Measurements from ENCODE around the gene UCMA.

UCMA gene

DNA sequence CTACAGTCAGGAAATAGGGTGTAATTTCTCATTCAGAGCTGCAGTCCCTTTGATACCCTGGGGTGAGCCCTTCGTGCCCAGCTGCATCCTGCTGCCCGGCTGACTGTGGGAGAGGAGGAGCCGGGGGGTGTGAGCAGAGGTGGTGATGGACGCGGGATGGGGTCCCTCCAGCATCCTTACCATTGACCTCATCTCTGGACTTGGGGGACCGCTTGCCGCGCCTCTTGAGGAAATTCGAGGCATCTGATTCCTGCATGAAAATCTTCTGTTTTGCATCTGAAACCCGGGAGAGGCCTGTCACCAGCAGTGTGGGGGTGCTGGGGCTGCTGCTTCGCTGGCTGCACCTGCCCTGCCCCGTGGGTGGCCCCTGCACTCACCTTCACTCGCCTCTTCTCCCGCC lies 816 bp downstream of the UCMA start:
- no peak for DNase-seq (ENCODE audit: low read depth)

DNA sequence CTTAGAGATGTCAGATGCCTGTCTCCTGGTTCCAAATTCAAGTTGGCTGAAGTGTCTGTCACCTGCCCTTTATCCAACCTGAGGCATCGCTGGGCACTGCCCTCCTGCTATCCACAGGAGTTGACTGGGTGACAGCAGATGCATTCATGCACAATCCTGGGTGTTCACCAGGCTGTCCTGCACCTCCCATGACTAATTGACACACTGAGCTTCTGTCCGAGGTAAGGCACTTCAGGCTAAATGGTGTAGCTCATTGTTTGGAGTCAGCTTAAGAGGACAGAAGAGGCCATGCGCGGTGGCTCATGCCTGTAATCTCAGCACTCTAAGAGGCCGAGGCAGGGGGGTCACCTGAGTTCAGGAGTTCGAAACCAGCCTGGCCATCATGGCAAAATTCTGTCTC lies 2.4 kb downstream of the UCMA start:
- no peak for DNase-seq (ENCODE audit: low read depth)

DNA sequence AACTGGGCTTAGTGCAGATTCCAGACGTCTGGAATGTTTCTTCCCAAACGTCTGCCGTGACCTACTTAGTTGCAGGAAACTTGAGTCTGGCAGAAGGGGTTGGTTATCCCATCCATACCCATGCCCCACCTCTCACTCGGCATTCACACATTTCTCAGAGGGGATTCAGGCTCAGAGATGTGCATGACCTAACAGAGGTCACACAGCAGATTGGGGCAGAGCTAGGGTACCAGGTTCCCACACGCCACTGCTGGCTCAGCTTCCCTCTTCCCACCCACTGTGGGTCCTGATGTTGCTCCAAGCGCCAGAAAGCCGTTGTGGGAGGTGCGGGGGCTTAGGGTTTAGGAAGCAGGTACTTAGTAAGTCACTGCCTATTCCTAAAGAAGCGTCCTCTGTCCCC lies 3.0 kb downstream of the UCMA start:
- no peak for DNase-seq (ENCODE audit: low read depth)

DNA sequence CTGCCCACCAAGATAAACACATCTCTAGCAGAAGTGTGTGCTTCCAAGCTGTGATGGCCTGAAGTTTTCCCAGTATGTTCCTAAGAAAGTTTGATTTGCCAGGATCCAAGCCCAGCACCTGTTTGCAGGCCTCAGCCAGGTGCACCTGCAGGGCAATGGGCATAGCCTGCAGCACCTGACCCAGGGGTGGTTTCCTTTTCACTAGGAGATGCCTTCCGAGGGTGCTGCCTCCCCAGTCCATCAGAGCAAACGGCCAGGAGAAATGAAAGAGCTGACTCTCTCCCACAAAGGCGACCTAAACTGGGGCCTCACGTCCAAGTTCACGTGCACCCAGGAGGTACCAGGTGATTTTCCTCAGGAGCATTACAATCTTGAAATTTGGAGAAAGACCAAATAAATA lies 7.1 kb downstream of the UCMA start:
- no peak for DNase-seq (ENCODE audit: low read depth)

DNA sequence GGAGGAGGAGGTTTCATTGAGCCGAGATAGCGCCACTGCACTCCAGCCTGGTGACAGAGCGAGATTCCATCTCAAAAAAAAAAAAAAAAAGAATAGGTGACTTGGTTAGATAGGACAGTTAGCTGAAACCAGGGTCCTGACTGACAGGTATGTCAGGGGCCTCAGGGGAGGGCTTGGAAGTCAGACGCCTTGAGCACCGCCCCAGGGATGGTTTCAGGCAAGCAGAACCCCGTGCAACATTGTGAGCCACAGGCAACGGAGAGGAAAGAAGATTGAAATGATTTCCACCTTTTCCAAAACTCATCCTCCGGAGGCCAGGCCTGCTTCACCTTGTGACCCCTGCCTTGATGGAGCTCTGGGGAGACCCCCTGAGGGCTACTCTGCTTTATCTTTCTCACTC lies 8.6 kb downstream of the UCMA start:
- DNase-seq (ENCODE audit: low read depth), result no peak

DNA sequence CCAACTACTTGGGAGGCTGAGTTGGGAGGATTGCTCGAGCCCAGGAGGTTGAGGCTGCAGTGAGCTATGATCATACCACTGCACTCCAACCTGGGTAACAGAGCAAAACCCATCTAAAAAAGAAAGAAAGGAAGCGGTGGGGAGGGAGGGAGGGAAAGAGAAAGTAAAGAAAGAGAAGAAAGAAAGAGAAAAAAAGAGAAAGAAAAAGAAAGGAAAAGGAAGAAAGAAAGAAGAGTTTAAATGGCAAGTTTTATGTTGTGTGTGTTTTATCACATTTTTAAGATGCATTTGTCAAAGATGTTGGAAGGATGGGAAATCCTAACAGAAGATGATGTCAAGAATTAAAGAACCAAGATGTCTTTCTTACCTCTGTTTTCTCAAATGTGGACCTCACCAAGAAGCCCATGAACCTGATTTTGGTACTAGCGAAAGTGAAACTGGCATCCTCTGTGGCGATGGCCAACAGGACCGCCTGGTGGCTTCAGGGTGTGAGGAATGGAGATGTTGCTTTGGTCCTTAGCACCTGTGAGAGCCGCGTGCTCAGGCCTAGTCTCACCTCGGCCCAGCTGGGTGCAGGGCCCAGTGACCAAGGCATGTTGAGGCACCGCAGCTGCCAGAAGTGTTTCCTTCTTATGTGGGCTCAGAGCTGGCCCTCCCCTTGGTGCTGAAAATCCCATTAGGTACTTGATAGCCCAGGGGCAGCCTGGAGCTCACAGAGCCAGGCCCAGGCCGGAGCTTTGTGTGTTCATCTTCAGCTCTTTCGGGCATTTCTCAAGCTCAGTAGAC lies 9.8 kb downstream of the UCMA start:
- no peak for DNase-seq (ENCODE audit: low read depth)

DNA sequence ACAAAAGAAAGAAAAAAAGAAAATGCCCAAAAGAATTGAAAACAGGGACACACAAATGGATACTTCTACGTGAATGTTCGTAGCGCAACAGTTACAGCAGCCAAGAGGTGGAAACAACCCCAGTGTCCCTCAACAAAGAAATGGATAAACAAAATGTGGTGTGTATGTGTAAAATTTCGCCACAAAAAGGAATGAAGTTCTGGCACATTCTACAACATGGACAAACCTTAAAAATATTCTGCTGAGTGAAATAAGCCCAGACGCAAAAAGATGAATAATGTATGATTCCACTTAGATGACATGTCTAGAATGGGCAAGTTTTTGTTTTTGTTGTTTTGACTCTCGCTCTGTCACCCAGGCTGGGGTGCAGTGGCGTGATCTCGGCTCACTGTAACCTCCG lies 10.9 kb downstream of the UCMA start:
- DNase-seq (ENCODE audit: low read depth), result no peak

DNA sequence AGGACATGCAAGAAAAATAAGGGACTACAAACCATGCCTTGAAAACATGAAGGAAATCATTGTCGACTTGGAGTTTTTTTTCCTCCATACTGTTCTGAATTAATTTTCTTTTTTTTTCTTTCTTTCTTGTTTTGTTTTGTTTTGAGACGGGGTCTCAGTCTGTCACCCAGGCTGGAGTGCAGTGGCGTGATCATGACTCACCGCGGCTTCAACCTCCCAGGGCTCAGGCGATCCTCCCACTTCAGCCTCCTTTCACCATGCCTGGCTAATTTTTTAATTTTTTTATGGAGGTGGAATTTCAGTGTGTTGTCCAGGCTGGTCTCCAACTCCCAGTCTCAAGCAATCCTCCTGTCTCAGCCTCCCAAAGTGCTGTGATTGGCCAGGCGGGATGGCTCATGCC lies 11.6 kb downstream of the UCMA start:
- no peak for DNase-seq (ENCODE audit: low read depth)

DNA sequence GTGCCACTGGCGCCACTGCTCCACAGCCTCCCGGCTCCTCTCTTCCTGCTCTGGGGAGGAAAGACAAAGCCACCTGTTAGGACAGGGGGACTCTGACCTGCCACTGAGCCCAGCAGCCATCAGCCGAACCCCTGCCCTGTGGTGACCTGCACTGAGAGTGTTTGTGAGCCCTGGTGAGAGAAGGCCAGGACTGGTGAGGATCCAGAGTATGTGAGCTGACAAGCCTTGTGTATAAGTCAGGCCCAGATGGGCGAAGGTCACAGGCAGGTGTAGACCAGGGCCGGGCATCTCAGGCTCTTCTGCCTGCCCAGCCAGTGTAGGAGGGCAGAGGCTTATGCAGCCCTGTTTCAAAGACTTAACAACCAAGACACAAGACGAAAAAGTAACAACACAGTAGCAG lies 12.0 kb downstream of the UCMA start:
- no peak for DNase-seq (ENCODE audit: low read depth)

DNA sequence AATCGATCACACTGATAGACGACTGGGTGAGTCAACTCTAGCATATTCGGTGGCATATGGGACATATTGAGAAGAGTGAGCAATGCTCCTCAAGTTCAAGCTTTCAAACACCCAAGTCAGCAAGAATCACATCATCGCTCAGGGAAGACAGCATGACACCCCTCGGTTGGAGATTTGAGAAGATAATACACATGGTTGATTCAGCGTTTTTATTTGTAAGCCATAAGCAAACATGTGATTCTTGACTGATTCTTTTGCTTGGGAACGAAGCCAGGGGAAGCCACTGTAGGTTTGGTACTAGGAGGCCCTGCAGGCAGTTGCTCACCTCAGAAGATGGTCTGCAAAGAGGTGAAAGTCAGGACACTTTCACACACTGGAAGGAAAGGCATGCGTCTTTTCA lies 12.6 kb downstream of the UCMA start:
- no peak for DNase-seq (ENCODE audit: low read depth)

DNA sequence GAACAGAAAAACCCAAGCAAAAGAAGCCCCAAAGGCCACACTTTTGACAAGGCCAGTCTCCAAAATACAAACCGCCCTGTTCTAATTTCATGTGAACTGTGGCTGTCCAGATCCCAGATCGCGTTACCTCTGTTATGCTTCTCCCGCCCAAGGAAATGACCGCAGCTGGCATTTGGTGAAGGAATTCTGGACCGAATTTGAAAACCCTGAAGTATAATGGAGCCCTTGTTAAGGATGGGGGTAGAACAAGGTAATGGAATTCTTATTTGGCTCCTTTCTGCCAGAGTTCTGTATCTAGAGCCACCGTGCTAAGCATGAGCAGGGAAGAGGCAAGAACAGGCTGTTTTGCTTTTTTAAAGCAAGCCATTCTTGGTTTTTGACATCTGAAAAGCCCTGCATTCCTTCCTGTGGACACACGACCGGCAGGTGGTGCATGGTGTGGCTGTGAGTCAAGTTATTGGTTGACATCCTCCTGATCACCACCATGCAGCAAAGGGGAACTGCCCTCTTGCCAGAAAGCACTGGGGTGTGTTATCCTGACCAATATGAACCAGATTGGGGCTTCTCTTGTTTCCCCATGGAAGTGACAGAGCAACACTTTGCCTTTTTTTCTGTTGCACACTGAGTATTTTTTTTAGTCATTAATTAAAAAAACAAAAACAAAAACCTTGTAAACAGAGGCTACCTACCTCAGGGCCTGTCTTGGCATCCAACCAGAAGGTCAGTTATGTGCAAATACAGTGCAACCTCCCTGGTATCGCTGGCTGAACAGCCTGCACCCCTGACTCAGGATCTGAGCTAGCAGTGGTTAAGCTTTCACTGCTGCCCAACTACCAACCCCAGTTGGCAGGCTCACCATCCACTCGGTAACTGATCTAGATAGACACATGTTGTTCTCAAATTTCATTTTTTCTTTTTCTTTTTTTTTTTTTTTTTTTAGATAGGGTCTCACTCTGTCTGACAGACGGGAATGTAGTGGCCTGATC lies 14.2 kb downstream of the UCMA start:
- no peak for DNase-seq (ENCODE audit: low read depth)

DNA sequence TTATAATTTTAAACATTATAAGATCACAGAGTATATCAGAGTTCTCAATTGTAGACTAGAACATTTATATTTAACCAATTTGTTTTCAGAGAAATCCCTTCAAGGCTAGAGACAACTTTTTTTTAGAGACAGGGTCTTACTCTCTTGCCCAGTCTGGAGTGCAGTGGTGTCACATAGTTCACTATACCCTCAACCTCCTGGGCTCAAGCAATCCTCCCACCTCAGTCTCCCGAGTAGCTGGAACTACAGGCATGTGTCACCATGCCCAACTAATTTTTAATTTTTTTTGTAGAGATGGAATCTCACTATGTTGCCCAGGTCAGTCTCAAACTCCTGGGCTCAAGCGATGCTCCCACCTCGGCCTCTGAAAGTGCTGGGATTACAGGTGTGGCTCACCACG lies 15.3 kb downstream of the UCMA start:
- DNase-seq (ENCODE audit: low read depth), result no peak

DNA sequence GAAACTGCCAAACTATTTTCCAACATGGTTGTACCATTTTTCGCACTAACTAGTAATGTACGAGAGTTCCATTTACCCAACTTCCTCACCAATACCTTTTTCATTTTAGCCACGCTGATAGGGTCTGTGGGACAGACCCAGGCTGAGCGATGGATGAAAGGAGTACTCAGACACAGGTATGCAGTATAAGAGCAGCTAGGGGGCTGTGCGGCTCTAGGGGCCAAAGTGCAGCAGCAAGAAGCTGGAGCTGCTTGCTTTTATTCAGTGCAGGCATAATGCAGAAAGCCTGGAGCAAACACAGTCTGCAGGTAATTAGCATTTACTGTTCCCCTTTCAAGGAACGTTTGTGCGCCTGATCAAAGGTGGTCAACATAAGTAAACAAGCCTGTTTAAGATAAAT lies 21.0 kb downstream of the UCMA start:
- no peak for DNase-seq (ENCODE audit: low read depth)

DNA sequence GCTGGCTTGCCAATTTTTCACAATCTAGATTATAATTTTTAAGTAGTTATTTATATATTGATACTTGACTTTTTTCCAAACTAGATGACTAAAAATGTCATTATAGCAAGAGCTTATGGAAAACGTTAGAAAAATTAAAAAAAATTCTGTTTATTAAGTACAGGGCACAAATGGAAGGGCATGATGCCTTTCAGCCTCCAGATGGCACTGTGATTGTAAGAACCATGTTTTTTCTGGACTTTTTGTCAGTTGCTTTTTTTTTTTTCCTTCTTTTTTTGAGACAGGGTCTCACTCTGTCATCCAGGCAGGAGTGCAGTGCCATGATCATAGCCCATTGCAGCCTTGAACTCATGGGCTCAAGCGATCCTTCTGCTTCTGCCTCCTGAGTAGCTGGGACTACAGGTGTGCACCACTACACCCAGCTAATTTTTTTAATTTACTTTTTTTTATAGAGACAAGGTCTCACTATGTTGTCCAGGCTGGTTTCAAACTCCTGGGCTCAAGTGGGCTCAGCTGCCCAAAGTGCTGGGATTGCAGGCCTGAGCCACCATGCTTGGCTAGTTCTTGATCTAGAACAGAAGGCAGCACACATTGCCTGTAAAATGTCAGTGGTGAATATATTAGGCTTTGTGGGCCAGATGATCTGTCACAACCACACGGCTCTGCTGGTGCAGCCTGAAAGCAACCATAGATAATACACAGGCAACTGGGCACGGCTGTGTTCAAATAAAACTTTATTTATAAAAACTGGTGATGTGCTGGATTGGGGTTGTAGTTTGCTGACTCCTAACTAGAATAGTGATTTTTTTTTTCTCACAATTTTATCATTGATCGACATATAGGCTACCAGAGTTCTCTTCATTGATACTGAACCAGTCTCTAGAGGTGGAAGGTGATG lies 27.4 kb downstream of the UCMA start:
- no peak for DNase-seq (ENCODE audit: low read depth)

DNA sequence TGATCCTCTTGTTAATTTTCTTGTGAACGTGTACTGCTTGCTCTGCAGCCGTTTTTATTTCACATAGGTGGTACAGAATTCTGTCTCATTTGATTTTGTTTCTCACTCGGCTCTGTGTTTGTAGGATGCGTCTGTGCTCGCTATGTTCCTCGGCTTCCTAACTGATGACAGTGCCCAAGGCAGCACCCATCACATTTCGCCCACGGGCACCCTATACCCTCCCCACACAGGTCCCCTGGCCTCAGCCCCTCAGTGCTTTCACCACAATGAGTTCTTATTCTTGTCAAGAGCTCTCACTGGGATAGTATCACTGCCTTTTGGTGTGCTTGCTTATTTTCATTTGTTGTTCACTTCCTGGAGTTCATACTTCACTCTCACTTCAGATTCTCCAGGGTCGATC lies 28.1 kb downstream of the UCMA start:
- DNase-seq (ENCODE audit: low read depth), result no peak

DNA sequence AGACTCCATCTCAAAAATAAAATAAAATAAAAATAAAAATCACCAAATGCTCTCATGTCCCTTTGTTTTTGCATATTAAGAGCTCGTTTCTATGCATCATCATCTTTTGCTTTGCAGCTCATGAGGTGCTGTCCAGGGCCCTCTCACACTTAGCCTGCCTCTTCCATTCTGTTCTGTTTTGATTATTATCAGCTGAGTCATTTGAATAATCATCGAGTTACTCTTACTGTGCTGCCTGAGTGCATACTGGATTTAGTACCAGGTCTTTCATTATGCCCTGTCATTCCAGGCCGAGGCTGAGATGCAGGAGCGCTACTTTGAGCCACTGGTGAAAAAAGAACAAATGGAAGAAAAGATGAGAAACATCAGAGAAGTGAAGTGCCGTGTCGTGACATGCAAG lies 33.0 kb downstream of the UCMA start:
- DNase-seq (ENCODE audit: low read depth), result no peak

DNA sequence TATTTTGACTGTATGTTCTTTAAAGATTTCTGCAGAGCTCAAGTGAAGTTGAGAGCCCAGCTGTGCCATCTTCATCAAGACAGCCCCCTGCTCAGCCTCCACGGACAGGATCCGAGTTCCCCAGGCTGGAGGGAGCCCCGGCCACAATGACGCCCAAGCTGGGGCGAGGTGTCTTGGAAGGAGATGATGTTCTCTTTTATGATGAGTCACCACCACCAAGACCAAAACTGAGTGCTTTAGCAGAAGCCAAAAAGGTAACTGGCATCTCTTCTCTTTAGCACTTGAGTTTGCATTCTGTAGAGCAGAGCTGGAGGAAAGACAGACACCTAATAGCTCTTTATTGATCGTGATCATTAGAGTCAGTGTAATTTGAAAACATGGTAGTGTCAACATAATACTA lies 39.2 kb downstream of the UCMA start:
- DNase-seq (ENCODE audit: low read depth), result no peak

DNA sequence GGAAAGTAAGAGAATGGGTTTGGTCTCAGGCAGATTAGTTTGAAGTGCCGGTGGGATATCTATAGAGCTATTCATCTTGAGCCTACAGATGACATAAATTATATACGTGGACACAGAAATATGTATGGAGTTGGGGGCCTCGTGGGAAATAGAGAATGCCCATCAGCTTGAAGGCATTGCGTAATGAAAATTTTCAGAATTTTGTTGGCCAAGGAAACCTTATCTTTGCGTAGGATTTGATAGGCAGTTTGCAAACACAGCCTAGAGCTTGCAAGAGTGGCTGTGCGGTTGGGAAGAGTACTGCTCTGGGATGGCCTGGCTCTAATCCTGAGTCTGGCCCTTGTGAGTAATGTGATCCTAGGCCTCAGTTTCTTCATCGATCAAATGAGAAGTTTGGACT lies 40.5 kb downstream of the UCMA start:
- no peak for DNase-seq (ENCODE audit: low read depth)

DNA sequence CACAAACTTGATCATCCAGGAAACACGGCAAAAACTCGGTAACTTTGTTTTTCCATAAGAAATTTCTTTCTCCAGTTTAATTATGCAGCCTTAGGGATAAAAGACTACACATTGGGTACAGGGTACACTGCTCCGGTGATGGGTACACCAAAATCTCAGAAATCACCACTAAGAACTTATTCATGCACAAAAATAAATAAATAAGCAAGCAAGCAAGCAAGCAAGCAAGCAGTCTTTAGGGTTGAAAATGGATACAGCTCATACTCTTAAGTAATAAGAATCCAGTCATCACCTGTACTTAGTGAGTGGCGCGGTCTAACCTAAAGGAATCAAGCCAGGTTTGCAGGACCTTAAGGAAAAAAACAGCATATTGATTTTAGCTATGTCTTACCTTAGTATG lies 42.8 kb downstream of the UCMA start:
- DNase-seq (ENCODE audit: low read depth), result no peak

DNA sequence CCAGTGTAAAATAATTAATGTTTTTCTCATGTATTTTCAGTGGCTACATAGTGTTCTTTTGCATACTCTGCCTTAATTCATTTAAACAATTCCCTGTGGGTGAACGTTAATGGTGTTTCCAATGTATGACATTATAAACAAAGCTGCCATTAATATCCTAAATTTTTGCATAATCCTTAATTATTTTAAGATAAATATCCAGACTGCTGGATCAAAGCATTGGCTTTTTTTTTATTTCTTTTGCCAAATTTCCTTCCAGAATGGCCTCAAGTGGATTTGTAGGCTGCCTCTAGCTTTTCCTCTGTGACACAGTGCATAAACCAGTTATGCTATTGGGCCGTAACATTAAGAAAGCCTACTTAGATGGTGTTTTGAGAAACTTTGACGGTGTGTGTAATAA lies 43.4 kb downstream of the UCMA start:
- no peak for DNase-seq (ENCODE audit: low read depth)

DNA sequence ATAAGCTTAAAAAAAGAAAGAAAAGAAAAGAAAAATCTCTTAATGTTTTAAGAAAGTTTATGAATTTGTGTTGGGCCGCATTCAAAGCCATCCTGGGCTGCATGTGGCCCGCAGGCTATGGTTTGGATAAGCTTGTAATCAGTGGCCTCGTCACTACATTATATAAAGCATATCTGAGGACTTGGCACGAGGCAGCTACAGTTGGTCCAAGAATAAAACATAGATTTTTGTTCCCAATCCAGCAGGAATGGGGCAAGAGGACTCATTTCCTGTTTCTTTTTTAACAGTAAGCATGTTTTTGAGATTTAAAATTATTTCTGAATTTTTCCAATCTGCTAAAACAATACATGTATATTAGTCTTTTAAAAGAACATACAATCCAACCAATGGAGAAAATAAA lies 44.2 kb downstream of the UCMA start:
- DNase-seq (ENCODE audit: low read depth), result peak; percentile 17

DNA sequence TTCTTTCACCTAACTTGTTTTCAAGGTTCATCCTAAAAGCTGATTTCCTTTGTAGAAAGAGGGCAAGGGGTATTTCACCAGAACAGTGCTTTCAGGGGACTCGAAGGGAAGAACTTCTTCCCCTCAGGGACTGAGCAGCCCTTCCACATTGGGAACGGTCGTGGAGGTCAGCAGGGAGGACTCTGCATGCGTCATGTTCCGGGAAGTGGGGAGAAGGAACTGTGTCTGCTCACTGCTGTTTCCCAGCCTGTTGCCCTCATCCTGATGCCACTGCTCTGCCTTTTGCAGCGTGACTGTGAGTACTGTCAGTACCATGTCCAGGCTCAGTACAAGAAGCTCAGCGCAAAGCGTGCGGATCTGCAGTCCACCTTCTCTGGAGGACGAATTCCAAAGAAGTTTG lies 45.6 kb downstream of the UCMA start:
- no peak for DNase-seq (ENCODE audit: low read depth)

Measured in stromal cell of bone marrow (primary cell).